ENCODE data around the gene LHFPL3.
"Not testable (repeated sequence)": the region's sequence is repeated elsewhere in the genome, so short reads cannot be mapped to it uniquely, and the experiment has no call there.

Gene LHFPL3

GRCh38 chr7:104328296-104328969 is at the start of gene LHFPL3:
LHFPL3 (plus strand) TSS chr7:104328603.
- peak; percentile 85 for DNase-seq

- DNase-seq, result not testable (repeated sequence)
These were observed 46.7 kb upstream of the LHFPL3 start for GRCh38 chr7:104281685-104282084.

GRCh38 chr7:104286839-104287238 is 41.6 kb upstream of the LHFPL3 start:
- DNase-seq, result no peak

GRCh38 chr7:104288137-104288536 is 40.3 kb upstream of the LHFPL3 start:
- peak; percentile 19 for DNase-seq

DNA sequence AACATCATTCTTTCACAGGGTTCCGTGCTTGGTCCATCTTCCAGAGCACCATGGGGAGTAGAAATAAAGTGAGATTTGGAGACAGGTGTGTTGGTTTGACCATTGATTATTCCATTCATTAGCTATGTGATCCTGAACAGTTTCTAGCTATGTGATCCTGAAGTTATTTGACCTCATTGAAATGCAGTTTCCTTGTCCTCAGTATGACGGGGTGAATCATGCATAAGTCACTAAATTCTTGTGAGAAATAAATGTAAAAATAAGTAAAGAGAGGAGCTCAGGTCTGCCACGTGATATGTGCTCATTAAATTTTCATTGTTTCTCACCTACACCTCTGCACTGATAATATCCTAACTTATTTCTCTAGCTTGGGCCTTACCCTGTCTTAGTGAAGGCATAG is 34.1 kb upstream of the LHFPL3 start:
- no peak for DNase-seq

- peak; percentile 29 for DNase-seq
These were observed 32.1 kb upstream of the LHFPL3 start for GRCh38 chr7:104296266-104296665.

GRCh38 chr7:104296900-104297299 is 31.5 kb upstream of the LHFPL3 start:
- peak; percentile 70 for DNase-seq

DNA sequence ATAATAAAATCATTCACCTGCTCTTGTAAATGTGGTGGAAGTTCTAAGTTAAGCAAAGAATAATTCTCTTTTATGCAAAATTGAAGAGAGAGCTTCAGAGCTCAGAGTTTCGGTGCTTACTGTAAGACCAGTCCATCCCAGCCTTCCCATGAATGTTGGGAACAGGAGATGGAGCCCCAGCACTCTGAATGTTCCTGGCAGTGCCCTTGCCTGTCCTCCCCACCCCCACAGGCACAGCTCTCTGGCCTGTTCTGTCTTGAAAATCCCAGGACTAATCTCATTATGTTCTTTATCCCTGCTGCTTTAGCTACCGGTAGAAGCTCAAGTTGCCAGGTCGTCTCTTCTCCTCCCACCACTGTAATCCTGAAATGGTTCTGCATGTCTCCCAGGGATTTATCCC is 29.1 kb upstream of the LHFPL3 start:
- no peak for DNase-seq

DNA sequence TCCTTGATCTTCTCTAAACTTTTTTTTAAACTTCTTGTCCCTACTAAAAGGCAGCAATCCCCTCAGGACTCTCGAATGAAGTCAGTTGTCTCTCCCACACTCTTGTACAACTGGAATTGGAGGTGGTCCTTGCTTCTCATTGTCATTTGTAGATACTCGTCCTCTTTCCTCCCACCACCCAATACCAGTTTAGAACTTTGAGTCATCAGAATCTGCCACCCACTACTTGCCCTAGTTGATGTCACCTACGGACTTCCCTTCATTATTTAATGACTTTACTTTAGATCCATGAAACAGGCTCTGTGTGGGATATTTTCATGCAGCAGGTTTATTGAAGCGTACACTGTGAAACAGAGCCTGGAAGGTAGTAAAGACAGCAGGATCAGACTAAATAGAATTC is 28.6 kb upstream of the LHFPL3 start:
- no peak for DNase-seq

DNA sequence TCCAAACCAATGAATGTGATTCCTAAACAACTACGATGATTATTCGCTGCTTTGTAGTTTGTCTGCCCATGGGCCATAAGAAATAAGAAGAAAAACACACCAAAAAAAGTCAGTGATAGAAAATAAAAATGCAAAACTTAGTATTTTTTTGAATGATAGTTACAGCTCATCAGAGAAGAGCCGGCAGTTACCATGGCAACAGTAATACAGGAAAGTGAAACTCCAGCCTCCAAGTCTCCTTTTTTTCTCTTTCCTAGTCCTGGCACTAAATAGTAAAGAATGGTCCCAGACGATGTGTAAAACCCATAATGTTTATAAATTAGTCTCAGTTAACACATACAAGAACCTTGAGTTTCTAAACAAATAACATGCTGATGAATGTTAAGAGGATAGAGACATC is 21.6 kb upstream of the LHFPL3 start:
- peak; percentile 43 for DNase-seq

GRCh38 chr7:104317948-104318629 is 10.3 kb upstream of the LHFPL3 start:
- DNase-seq, result no peak

- peak; percentile 55 for DNase-seq
These were observed 869 bp upstream of the LHFPL3 start for GRCh38 chr7:104327534-104327933.

DNA sequence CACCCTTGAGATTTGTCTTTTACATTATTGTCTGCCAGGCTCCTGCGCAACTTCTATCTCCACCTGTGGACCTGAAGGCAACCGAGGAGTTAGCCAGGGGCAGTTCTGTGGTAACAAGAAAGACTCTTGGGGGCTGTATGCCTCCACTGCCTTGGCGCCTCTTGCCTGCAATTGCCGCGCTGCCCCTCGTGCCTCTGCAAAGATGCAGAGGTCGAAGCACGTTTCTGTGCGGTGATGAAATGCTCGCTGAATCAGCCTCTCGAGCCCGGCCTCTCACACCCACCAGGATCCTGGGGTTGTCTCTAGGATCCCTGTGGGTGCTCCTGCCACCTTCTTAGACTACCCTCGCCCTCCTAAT is 486 bp upstream of the LHFPL3 start:
- peak; percentile 80 for DNase-seq

- DNase-seq, result peak; percentile 84
These were observed 795 bp downstream of the LHFPL3 start for GRCh38 chr7:104328970-104329825.

DNA sequence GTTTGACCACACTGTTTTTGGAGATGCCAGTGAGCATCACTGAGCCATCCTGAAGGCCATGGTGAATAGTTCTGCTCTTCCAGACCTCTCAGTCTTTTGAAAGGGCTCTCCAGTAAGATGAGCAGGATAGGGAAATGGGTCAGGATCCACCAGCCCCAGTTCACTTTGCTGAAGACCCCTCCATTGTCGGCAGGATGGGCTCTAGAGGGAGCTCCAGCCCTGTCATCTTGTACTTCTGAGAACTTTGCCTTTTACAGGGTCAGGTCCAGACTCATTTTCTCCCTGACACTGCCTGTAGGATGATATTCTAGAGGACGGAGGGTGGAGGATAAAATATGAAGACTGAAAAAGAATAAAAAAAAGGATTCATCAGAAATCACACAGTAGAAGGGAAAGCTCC is 13.1 kb downstream of the LHFPL3 start:
- DNase-seq, result peak; percentile 75

DNA sequence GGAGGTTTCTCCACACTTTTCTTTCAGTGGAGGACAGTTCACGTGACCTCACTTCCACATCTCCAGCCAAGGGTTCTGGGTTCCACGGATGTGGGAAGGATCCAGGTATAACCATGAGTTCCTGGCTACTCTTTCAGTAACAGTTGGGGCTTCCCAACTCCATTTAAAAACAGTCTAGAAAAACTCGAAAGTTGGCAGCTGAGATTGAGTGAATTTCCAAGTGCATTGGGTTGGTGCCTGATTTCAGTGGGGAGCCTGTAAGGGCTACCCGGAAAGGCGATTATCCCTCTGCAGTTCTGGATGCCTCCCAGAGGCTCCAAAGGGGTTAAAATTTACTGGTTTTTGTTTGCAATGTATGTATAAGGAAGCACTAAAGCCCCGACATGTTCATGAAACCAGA is 24.3 kb downstream of the LHFPL3 start:
- no peak for DNase-seq

GRCh38 chr7:104357166-104357565 is 28.8 kb downstream of the LHFPL3 start:
- no peak for DNase-seq

DNA sequence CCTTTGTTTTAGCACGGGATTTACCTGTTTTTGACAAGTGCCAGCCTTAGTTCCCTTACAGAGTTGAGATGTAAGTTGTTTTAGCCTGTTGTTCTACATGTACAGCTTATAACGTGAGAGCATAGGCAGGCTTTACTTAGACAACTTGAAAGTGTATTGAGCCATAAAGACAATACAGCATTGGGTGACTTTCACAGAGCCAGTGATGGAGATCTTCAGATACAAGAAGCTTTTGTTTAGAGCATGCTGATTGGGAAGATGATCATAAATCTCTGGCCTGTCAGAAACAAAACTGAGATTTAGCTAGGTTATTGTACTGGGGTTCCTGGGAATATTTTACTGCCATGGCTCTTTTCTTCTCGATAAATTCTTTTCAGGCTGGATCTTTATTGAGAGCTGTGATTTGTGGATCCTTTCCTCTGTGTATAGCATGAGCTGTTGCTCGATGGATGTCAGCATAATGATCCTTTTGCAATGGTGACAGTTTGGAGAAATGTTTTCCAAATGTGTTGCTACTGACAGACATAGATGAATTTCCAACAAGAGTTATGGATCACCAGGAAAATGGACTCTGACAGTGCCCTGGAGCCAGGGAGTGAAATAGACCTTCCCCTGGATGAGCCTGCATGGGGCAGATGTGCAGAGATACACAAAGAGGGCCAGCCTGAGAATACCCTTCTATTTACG is 30.2 kb downstream of the LHFPL3 start:
- DNase-seq, result no peak

DNA sequence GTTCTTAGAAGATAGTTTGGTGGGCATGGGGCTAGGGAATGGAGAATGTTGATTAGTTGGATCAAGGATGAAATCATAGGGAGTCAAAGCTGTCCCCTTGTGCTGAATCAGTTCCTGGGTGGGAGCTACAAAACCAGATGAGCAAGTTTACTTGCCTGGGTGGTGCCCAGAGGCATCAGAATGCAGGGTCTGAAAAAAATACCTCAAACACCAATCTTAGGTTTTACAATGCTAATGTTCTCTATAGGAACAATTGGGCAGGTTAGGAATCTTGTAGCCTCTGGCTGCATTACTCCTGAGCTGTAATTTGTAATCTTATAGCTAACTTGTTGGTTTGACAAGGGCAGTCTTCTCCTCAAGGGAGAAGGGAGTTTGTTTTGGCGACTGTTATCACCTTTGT is 34.4 kb downstream of the LHFPL3 start:
- peak; percentile 19 for DNase-seq

- no peak for DNase-seq
These were observed 35.0 kb downstream of the LHFPL3 start for GRCh38 chr7:104363355-104363754.

DNA sequence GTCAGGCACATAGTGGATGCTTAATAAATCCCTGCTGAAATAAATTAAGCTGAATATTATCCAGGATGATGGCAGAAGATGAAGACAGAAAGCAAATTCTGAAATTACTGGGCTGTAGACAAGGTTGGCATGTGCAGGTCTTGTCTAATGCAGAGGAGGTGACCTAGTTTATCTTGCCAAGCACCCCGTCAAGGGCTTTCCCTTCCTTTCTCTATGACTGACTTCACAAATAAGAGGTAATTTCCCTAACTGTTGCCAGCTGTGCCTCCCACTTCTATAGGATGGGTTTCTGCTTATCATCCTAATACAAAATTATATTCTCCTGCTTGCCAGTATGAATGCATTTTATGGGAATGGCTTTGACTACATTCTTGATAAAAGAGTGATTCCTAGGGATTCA is 38.0 kb downstream of the LHFPL3 start:
- DNase-seq, result peak; percentile 18

DNA sequence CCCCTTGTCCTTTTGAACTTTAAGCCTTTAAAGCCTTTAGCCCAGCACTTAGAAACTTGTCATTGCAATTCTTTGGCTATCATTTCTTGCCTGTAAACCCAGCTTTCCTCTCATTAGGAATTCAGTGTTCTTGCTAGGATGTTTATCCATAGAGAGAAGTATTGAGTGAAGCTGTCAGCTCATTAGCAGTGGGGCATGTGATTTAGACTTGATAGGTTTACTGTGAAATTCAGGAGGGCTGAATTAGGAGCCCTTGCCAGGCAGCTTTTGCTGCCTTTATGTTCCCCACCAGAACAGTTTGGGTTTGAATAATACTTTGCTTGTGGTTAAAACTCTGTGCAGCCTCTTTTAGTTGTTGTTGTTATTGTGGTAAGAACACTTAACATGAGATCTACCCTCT is 39.5 kb downstream of the LHFPL3 start:
- DNase-seq, result no peak

Measured in DMS53 (cell line).